DOHH2 (cell line): ENCODE results near the gene SORL1.

Experiments
- EZH2phosphoT487 ChIP-seq: fragments of 200-600 bp; sonication (generic); IDR thresholded peaks from 2 replicates; pipeline ENCODE4 v1.6.1; 2017; ENCODE audit warnings: borderline replicate concordance, mild to moderate bottlenecking, antibody characterized with exemption, low read length, moderate library complexity, mixed read lengths
- TF ChIP-seq, protein P1 (sequence below): fragments of 200-600 bp; sonication (generic); IDR thresholded peaks from one replicate; pipeline ENCODE4 v1.5.1; 2014; ENCODE audit warnings: antibody characterized with exemption, mild to moderate bottlenecking, low read depth, low read length; ENCODE audit not compliant: poor library complexity, severe bottlenecking

DNA sequence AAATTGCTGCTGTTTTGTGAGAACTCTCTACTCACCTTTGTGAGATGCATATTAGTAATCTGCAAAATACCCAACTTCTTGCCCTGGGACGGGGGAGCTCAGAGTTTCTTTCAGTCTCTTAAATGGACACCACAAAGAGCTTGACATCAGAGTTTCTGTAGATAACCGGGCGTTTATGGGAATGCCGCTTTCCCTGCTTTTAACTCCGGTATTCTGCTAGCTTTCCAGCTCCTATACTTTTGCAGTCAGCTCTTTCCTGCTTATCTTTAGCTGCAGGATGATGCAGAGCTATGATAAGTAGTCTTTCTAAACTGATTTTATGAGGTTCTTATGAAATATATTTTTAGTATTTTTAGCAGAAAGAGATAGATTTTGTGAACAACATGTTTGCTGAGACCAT lies 155.2 kb downstream of the SORL1 start:
- TF ChIP-seq, protein P1, sequence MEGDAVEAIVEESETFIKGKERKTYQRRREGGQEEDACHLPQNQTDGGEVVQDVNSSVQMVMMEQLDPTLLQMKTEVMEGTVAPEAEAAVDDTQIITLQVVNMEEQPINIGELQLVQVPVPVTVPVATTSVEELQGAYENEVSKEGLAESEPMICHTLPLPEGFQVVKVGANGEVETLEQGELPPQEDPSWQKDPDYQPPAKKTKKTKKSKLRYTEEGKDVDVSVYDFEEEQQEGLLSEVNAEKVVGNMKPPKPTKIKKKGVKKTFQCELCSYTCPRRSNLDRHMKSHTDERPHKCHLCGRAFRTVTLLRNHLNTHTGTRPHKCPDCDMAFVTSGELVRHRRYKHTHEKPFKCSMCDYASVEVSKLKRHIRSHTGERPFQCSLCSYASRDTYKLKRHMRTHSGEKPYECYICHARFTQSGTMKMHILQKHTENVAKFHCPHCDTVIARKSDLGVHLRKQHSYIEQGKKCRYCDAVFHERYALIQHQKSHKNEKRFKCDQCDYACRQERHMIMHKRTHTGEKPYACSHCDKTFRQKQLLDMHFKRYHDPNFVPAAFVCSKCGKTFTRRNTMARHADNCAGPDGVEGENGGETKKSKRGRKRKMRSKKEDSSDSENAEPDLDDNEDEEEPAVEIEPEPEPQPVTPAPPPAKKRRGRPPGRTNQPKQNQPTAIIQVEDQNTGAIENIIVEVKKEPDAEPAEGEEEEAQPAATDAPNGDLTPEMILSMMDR = no peak
- TF ChIP-seq EZH2phosphoT487 = no peak
